Panc1 (cell line): Measurements from ENCODE around the gene TMEM150B. TPM values are rescaled to one million over a fixed set of nuclear protein-coding genes. Genes with fewer than 3 reads are reported as not detected.

ENCODE experiments used
- ATAC-seq: fragments of 200-7000 bp; cut with Tn5 transposase; 2 replicates; pipeline ENCODE4 v1.9.1; 2020; ENCODE audit warnings: mild to moderate bottlenecking, moderate library complexity
- BruUV-seq: library from RNA; stranded (reverse); fragments of 400-500 nt; replicated peaks from 2 replicates; lab custom pipeline; 2021; lab: Mats Ljungman, UMichigan
- CTCF ChIA-PET: fragments of 300-600 bp; sonication (Branson Sonifier 250); formaldehyde crosslinking; loops from one replicate; lab custom pipeline; 2022; ENCODE audit warnings: antibody characterized with exemption; lab: Charles Lee
- POLR2A ChIA-PET: fragments of 300-600 bp; sonication (Branson Sonifier 250); formaldehyde crosslinking; loops from one replicate; lab custom pipeline; 2022; ENCODE audit warnings: antibody characterized with exemption; lab: Charles Lee
- DNase-seq: peaks from one replicate; pipeline ENCODE4 v3.0.0-alpha.2; 2010; ENCODE audit warnings: low read depth, low spot score
- H3K27ac ChIP-seq: 2 replicates; pipeline ENCODE4 v1.5.1; 2011; ENCODE audit warnings: mild to moderate bottlenecking, low read length, inconsistent platforms
- H3K27me3 ChIP-seq: fragments of 200-500 bp; sonication (Bioruptor generic); 2 replicates; pipeline ENCODE4 v1.6.0; 2014; ENCODE audit warnings: low read length, inconsistent platforms; ENCODE audit not compliant: control insufficient read depth, insufficient read depth
- H3K36me3 ChIP-seq: fragments of 200-500 bp; sonication (Bioruptor generic); 2 replicates; pipeline ENCODE4 v1.5.1; 2014; ENCODE audit warnings: inconsistent platforms, mild to moderate bottlenecking, low read length, moderate library complexity; ENCODE audit not compliant: control insufficient read depth, insufficient read depth
- H3K4me1 ChIP-seq: 2 replicates; pipeline ENCODE4 v1.5.1; 2011; ENCODE audit warnings: inconsistent platforms, mild to moderate bottlenecking, low read length, moderate library complexity; ENCODE audit not compliant: control insufficient read depth, insufficient read depth
- H3K4me3 ChIP-seq, 2 experiments: 2 replicates each; pipeline ENCODE4 v1.5.1; 2011 to 2012; ENCODE audit warnings: low read depth in 2 of 2, low read length in 2 of 2, mild to moderate bottlenecking in 2 of 2, inconsistent platforms in 1 of 2, moderate library complexity in 1 of 2
- H3K9me3 ChIP-seq: fragments of 200-500 bp; sonication (Bioruptor generic); 2 replicates; pipeline ENCODE4 v1.5.1; 2014; ENCODE audit warnings: low read depth, mild to moderate bottlenecking, inconsistent platforms, low read length, moderate library complexity; ENCODE audit not compliant: control insufficient read depth, insufficient read depth
- POLR2AphosphoS5 ChIP-seq: IDR thresholded peaks from 2 replicates; pipeline ENCODE4 v1.6.1; 2012; ENCODE audit warnings: mild to moderate bottlenecking, low read depth, low read length, moderate library complexity
- REST ChIP-seq, 2 experiments: IDR thresholded peaks; 2 replicates each; pipeline ENCODE4 v1.6.1; 2011 to 2012; ENCODE audit warnings: low read depth in 2 of 2, control low read depth in 1 of 2, low read length in 1 of 2, mild to moderate bottlenecking in 1 of 2, moderate library complexity in 1 of 2; ENCODE audit not compliant: insufficient read depth in 1 of 2
- SIN3A ChIP-seq: IDR thresholded peaks from 2 replicates; pipeline ENCODE4 v1.6.1; 2012; ENCODE audit warnings: low read depth, mild to moderate bottlenecking, low read length, moderate library complexity, borderline replicate concordance; ENCODE audit not compliant: insufficient read depth
- TCF7L2 ChIP-seq: IDR thresholded peaks from 2 replicates; pipeline ENCODE4 v1.6.1; 2011; ENCODE audit warnings: mild to moderate bottlenecking, low read depth, low read length, inconsistent platforms
- in situ Hi-C: cut with HindIII; loops from 2 replicates; pipeline ENCODE4 v1.10.0; 2016; ENCODE audit warnings: low sequenced_read_pairs, low pct_unique_long_range_greater_than_20kb
- intact Hi-C: fragments of 100-400 bp; cut with micrococcal nuclease; formaldehyde crosslinking; loops from one replicate; pipeline ENCODE4 v1.10.0; 2022; ENCODE audit not compliant: unreplicated experiment
- total RNA-seq: library from RNA; stranded (reverse); gene quantifications from one replicate; pipeline ENCODE4 v1.2.1, GENCODE V29; 2021; ENCODE audit not compliant: unreplicated experiment
- TF ChIP-seq, protein P1 (sequence below): fragments of 450-650 bp; IDR thresholded peaks from 2 replicates; pipeline ENCODE4 v1.5.1; 2017; ENCODE audit warnings: mild to moderate bottlenecking

The TMEM150B gene
- total RNA-seq, 1 experiment from 2014 or later: not detected

GRCh38 chr19:55341595-55342531 lies 16.7 kb upstream of the TMEM150B start:
- Histone ChIP-seq H3K4me3 (peak overlapping the region in 1 of 2 experiments; percentile 29; a peak in 2 of 4 replicates), H3K4me1 (peaks cover 16% of the 10 kb centered on the region), H3K36me3 (no peaks in the 10 kb centered on the region), H3K27me3 (no peaks in the 10 kb centered on the region), H3K27ac (no peak overlapping the region), H3K9me3 (no peaks in the 10 kb centered on the region)
- BruUV-seq: no TSS peak
- no peak for DNase-seq
- no peak for TF ChIP-seq SIN3A
- TF ChIP-seq REST (IDR thresholded peaks at IDR 0.05; ENCODE audit: insufficient read depth in 1 of 2, low read depth in 2 of 2, low read length in 1 of 2): no peak
- no peak for TF ChIP-seq TCF7L2
- TF ChIP-seq POLR2AphosphoS5: no peak
- TF ChIP-seq, protein P1, sequence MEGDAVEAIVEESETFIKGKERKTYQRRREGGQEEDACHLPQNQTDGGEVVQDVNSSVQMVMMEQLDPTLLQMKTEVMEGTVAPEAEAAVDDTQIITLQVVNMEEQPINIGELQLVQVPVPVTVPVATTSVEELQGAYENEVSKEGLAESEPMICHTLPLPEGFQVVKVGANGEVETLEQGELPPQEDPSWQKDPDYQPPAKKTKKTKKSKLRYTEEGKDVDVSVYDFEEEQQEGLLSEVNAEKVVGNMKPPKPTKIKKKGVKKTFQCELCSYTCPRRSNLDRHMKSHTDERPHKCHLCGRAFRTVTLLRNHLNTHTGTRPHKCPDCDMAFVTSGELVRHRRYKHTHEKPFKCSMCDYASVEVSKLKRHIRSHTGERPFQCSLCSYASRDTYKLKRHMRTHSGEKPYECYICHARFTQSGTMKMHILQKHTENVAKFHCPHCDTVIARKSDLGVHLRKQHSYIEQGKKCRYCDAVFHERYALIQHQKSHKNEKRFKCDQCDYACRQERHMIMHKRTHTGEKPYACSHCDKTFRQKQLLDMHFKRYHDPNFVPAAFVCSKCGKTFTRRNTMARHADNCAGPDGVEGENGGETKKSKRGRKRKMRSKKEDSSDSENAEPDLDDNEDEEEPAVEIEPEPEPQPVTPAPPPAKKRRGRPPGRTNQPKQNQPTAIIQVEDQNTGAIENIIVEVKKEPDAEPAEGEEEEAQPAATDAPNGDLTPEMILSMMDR: no peak
- ChIA-PET POLR2A (no interaction called here), CTCF (interaction anchor here (0.5 to 0.7 kb wide), 2 partner anchors 23 to 94 kb away, joined by 5 to 9 read pairs; no protein-coding TSS in a partner anchor)
- in situ Hi-C loops (no loop called here), intact Hi-C loops (no loop called here)
- no peak for ATAC-seq

DNA sequence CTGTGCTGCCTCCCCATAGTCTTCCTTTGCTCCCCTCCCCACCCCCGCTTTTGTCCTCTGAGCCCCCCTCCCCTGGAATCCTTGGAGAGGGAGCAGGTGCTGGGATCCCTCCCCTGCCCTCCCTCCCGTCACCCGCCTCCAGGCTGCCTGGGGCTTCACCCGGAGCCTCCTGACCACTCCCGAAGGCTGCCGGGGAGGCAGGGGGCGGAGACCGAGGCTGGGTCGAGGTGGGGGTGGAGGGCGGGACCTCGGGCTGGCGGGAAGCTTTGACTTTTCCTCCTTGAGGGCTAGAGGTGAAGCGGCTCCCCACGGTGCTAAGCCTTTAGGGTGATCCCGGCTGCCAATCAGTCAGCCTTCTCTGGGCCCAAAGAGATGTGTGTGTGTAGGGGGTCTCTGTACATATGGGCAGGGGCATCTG lies 16.0 kb upstream of the TMEM150B start:
- DNase-seq (no peak), ATAC-seq (no peak)
- no TSS peak for BruUV-seq
- Histone ChIP-seq H3K27me3 (no peaks in the 10 kb centered on the region), H3K27ac (peak overlapping the region; percentile 83), H3K4me1 (peaks cover 16% of the 10 kb centered on the region), H3K36me3 (no peaks in the 10 kb centered on the region), H3K9me3 (no peaks in the 10 kb centered on the region), H3K4me3 (peak overlapping the region; percentile 73 to 87)
- POLR2A ChIA-PET: interaction anchor here (0.6 to 0.7 kb wide), 2 partner anchors 9 to 39 kb away, joined by 3 read pairs; no protein-coding TSS in a partner anchor
- in situ Hi-C loops: no loop called here
- CTCF ChIA-PET: interaction anchor here (0.7 kb wide), 2 partner anchors 23 to 163 kb away, joined by 5 to 9 read pairs; no protein-coding TSS in a partner anchor
- intact Hi-C loops: no loop called here
- TF ChIP-seq, protein P1: no peak
- TF ChIP-seq SIN3A (no peak), REST (IDR thresholded peaks at IDR 0.05; ENCODE audit: insufficient read depth in 1 of 2, low read depth in 2 of 2, low read length in 1 of 2) (no peak), TCF7L2 (no peak), POLR2AphosphoS5 (no peak)
